ENCODE measurements around the gene BRD3.
A peak's percentile ranks its signal among the peaks of the same experiment; 100 is the strongest.

Gene BRD3

GRCh38 chr9:134066526-134066912, 1.3 kb downstream of the BRD3 start:
- no peak for DNase-seq

GRCh38 chr9:134065612-134066419, 2.0 kb downstream of the BRD3 start:
- DNase-seq, result peak; percentile 70

- DNase-seq, result no peak
Measured at GRCh38 chr9:134064711-134065110, 3.1 kb downstream of the BRD3 start.

- DNase-seq, result peak; percentile 5
Measured at GRCh38 chr9:134063571-134064450, 4.0 kb downstream of the BRD3 start.

- DNase-seq, result no peak
Measured at GRCh38 chr9:134063088-134063570, 4.7 kb downstream of the BRD3 start.

- DNase-seq, result peak; percentile 5
Measured at GRCh38 chr9:134062461-134063087, 5.3 kb downstream of the BRD3 start.

- peak; percentile 6 for DNase-seq
Measured at GRCh38 chr9:134061688-134062371, 6.0 kb downstream of the BRD3 start.

GRCh38 chr9:134061019-134061687, 6.7 kb downstream of the BRD3 start:
- DNase-seq, result peak; percentile 8

GRCh38 chr9:134060546-134060945, 7.3 kb downstream of the BRD3 start:
- DNase-seq, result no peak

GRCh38 chr9:134059661-134060395, 8.0 kb downstream of the BRD3 start:
- DNase-seq, result peak; percentile 8

- no peak for DNase-seq
Measured at GRCh38 chr9:134059188-134059641, 8.6 kb downstream of the BRD3 start.

- DNase-seq, result no peak
Measured at GRCh38 chr9:134058716-134059115, 9.1 kb downstream of the BRD3 start.

- peak; percentile 8 for DNase-seq
Measured at GRCh38 chr9:134057751-134058701, 9.8 kb downstream of the BRD3 start.

- peak; percentile 8 for DNase-seq
Measured at GRCh38 chr9:134057307-134057657, 10.5 kb downstream of the BRD3 start.

- peak; percentile 9 for DNase-seq
Measured at GRCh38 chr9:134056483-134057306, 11.1 kb downstream of the BRD3 start.

- DNase-seq, result peak; percentile 7
Measured at GRCh38 chr9:134055981-134056461, 11.8 kb downstream of the BRD3 start.

- peak; percentile 7 for DNase-seq
Measured at GRCh38 chr9:134054891-134055811, 12.7 kb downstream of the BRD3 start.

Data from activated naive CD4-positive, alpha-beta T cell treated with anti-CD3 and anti-CD28 coated beads, Interleukin-2, amount 50 U/mL, for 16 hours (primary cell).